ENCODE measurements around the gene RIBC1.

- TF ChIP-seq CTCF (conservative IDR thresholded peaks at IDR 0.05; ENCODE audit: low read depth in 2 of 2), result no peak
- TF ChIP-seq EZH2 (IDR thresholded peaks at IDR 0.05; ENCODE audit: low read depth, unreplicated experiment), result no peak
Measured at GRCh38 chrX:53476371-53476770, 53.7 kb downstream of the RIBC1 start.

Data from GM23338 (cell line).